ENCODE results near the gene GKN2.
"Not testable (repeated sequence)": the region's sequence is repeated elsewhere in the genome, so short reads cannot be mapped to it uniquely, and the experiment has no call there.

The GKN2 gene

DNA sequence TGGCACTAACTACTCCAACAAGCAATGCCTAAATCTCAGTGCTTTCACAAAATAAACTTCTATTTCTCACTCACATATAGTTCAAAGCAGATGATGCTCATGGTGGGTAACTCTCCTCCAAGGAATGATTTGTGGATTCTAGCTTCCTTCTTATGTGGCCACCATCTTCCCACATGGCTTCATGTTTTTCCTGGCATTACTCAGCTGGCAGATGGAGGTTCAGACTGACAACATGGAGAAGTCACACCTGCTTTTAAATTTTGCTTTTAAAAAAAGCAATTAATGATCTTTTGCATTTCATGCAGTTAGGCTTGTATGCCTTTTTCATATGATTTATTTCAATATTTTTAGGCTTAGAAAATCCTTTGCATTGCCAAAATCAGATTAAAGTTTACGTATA is 6.3 kb upstream of the GKN2 start:
- DNase-seq (ENCODE audit: low read depth) = no peak

DNA sequence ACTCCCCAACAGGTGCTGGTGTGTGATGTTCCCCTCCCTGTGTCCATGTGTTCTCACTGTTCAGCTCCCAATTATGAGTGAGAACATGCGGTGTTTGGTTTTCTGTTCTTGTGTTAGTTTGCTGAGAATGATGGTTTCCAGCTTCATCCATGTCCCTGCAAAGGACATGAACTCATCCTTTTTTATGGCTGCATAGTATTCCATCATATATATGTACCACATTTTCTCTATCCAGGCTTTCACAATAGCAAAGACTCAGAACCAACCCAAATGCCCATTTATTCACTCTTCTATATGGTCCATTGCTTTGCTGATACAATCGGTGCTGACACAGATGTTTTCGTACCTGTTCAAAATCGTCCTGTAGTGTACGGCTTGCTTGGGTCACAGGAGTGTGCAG is 2.7 kb upstream of the GKN2 start:
- not testable (repeated sequence) for DNase-seq (ENCODE audit: low read depth)

DNA sequence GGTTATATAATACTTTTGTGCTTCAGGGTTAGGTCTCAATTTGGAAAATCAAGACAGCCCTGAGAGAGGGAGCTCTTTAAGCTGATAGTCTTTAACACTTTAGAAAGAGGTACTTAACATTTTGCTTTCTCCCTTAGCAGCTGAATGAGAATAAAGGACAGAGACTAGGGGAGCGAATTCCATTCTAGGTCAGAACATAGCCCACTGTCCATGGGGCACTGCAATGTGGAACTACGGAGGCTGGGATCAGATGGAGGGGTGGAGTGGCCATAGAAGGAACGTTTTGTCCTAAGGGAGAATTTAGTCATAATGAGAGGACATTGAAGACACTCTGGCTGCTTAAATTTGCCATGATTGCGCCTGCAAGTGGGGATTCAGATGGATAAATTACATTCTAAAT is 794 bp downstream of the GKN2 start:
- no peak for DNase-seq (ENCODE audit: low read depth)

DNA sequence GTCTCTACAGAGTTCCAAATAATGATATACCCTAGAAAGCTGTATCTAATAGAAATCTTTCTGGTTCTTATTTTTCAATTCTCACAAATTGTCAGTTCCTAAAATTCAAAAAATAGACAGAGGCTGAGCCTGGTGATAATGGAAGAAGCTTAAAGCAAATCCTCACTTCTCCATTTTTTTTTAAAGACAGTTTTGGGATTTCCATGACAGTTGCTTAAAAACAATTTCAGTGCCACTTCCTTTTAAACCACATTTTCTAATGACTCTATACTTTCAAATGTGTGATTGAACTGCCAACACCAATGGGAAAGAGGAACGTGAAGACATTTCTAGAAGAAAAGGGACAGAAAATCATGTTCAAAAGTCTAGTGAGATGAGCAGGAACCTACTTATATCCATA is 4.0 kb downstream of the GKN2 start:
- no peak for DNase-seq (ENCODE audit: low read depth)

DNA sequence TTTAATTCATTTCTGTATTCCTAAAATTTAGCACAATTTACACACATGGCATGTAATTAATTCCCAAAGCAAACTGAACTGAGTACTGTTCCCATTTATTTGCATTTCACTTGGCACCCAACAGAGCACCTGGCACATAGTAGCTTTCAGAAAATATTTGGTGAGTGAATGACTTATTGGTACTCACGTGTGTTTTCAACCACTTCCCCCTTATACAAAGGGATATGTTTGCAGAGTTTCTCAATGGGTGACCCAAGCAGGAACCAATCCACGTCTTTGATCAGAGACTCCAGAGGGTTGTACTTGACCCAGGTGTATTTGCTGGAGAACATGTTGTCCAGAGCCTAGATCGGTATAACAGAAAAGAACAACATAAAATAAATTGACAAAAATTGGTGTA is 6.6 kb downstream of the GKN2 start:
- DNase-seq (ENCODE audit: low read depth) = no peak

DNA sequence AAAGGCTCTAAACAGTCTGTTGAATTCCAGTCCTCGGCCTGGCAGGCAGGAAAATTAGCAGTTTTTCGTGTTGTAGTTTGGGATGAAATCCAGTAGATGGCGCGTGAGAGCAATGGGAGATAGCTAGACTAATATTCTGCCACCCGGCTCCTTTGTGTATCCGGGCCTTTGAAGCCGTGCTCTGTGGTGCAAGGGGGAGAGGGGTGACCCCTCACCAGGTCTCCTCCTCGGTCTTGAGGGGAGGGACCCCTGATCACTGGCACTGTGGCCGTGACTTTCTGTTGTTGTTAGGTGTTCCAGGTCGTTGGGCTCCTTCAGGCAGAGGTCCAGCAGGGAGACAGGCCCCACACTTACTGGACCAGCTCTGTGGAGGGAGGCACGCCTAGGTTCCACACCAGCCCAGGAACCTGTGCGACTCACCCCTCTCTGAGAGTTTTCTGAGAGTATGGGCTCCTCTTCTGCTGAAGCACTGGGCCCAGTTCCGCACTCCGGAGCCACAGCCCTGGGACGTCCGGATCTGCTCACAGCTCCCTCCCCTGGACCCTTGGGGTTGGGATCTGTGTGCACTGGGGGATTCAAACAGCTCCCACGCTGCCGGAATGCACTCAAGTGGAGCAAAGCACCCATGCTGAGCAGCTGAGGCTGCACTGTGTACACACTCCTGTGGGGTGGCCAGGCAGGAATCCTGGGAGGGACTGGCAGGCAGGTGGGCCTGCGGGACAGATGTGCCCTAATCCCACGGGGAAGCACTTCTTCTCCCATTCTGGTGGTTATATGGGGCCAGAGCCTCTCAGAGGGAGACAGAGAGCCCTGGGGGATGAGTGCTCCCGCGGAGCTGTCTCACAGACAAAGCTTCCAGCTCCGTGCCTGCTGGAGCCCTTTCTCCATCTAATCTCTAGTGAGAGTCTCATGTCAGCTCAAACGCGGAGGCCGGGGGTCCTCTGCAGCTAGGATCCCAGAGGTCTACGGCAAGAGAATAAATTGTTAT is 8.8 kb downstream of the GKN2 start:
- peak; percentile 24 for DNase-seq (ENCODE audit: low read depth)

DNA sequence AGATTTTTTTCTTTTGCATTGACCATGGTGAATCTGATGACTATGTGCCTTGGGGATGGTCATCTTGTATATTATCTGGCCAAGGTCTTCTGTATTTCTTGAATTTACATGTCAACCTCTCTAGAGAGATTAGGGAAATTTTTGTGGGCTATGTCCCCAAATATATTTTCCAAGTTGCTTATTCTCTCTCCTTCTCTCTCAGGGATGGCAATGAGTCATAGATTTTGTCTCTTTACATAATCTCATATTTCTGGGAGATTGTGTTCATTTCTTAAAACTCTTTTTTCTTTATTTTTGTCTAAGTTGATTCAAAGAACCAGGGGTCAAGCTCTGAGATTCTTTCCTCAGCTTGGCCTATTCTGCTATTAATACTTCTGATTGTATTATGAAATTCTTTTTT is 9.9 kb downstream of the GKN2 start:
- no peak for DNase-seq (ENCODE audit: low read depth)

DNA sequence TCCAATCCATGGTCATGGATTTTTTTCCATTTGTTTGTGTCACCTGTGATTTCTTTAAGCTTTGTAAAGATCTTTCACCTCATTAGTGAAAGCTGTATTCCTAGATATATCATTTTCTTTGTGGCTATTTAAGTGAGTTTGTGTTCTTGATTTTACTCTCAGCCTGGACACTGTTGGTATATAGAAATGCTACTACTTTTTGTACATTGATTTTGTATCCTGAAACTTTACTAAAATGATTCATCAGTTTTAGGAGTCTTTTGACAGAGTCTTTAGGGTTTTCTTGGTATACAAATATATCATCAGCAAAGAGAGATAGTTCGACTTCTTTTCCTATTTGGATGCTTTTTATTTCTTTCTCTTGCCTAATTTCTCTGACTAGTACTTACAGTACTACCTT is 12.3 kb downstream of the GKN2 start:
- no peak for DNase-seq (ENCODE audit: low read depth)

DNA sequence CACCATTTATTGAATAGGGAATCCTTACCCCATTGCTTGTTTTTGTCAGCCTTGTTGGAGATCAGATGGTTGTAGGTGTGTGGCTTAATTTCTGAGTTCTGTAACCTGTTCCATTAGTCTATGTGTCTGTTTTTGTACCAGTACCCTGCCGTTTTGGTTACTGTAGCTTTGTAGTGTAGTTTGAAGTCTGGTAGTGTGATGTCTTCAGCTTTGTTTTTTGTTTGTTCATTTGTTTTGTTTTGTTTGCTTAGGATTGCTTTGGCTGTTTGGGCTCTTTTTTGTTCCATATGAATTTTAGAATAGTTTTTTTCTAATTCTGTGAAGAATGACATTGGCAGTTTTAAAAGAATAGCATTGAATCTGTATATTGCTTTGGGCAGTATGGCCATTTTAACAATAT is 12.7 kb downstream of the GKN2 start:
- DNase-seq (ENCODE audit: low read depth) = no peak

DNA sequence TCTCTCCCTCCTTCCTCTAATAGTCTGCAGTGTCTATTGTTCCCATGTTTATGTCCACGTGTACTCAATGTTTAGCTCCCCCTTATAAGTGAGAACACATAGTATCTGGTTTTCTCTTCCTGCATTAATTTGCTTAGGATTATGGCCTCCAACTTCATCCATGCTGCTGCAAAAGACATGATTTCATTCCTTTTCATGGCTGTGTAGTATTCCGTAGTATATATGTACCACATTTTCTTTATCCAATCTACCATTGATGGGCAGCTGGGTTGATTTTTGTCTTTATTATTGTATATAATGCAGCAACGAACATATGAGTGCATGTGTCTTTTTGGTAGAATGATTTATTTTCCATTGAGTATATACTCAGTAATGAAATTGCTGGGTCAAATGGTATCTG is 13.8 kb downstream of the GKN2 start:
- DNase-seq (ENCODE audit: low read depth) = no peak

DNA sequence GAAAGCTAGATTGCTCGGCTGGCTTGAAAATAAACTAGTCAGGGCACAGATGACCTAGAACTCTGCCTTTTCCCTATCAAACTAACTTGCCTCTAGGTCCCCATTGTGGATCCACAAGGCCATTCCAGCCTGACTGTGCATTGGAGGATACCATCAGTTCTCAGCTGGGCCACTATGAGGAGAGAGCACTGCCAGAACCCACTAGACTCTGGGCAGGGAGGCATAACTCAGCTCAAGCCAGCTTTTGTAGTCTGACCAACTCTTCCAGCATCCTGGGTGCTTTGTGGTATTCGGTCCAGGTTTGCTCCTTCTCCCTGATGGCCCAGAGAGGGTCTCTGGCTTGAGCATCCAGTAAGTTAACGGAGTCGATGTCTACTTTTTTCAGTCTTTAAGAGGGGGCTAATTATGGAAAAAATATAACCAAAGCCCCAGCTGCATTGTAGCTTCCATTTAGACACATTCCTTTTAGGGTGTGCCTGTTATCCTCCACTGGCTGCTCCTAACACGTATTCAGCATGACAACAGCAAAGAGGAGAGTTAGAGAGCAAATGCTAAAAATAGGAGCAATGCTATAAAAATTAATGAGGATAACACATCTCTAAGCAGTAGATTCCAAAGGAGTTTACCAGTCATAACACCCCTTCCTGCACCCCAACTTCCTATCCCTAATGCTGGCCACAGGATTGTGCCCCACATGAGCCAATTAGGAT is 15.2 kb downstream of the GKN2 start:
- DNase-seq (ENCODE audit: low read depth) = no peak

DNA sequence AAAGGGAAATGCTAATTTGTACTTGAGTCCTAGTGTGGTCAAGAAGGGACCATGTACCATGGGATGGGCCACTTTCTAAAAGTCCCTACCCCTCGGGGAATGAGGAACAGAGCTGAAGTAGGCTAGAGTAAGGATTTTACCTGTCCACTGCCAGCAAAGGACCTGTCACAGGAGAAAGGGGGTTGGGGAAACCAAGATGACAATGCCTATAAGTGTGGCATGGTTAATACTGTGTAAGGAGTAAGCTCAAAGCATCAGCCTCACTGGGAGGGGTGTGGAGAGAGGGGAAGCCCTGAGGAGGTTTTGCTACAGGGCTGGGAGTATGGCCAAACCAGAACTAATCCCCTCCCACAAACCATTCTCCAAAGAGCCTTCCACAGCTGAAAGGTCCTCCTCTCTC is 15.8 kb downstream of the GKN2 start:
- no peak for DNase-seq (ENCODE audit: low read depth)

DNA sequence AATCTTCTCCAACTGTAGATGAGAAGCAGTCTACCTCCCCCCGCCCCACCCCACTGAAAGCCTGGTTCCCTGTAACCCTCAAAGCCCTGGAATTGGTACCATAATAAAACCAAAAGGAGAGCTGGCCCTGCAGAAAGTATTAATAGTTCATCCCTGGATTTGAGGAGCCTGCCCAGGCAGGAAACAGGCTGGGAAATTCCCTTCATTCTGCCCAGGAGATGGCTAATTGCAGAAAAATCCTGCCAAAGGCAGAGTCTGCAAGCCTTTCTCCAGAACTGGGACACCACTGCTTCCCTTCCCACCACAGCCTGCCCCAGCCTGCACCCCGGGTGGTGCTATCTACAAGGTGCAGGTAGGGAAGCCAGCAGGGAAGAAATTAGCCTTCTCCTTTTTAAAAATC is 16.3 kb downstream of the GKN2 start:
- DNase-seq (ENCODE audit: low read depth) = no peak

DNA sequence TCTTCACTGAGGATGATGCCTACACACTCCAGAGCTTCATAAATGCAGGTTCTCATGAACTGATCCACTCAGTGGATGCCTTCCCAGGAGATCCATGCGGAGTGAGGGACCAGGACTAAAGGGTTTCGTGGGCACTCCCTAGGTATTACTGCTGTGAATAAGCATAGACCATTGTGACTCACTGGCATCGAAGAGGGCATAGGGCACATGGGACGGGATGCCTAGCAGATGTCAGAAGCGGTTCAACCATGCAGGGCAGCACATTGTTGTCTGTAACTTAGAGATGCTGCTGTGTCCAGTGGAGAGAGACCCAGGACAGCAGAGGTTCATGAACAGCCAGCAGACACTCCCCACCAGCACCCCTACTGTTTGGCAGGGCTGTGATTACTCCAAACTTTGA is 17.2 kb downstream of the GKN2 start:
- no peak for DNase-seq (ENCODE audit: low read depth)

DNA sequence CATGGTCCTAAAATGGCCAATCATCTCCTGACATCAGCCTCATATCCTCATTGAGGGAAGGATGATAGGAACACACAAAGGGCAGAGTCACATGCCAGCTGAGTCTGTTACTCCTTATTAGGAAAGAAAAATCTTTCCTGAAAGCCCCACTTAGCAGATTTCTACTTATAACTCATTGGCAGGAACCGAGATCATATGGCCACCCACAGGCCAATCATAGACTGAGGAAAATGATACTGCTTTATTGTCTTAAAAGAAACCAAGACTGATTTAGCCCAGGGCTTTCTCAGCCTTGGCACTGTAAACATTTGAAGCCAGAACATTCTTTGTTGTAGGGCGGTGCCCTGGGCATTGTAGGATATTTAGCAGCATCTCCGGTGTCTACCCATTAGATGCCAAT is 18.7 kb downstream of the GKN2 start:
- DNase-seq (ENCODE audit: low read depth) = no peak

DNA sequence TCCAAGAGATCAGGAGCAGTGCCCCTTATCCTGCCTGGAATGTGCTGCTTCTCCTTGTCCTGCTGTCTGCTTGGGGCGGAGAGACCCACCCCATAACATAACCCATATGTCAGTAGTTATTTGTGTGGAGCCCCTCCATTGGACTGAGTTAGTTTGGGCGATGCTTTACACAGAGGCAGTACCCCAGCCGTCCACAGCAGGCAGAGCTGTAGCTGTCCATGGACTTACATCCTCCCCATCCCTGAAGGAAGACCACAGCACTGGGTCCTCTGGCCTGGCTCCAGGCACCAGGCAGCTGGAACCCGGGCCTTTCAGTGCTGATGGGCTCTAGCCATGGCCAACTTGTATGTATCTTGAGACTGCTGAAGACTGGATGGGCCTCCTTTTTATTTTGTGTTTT is 20.3 kb downstream of the GKN2 start:
- DNase-seq (ENCODE audit: low read depth) = no peak

DNA sequence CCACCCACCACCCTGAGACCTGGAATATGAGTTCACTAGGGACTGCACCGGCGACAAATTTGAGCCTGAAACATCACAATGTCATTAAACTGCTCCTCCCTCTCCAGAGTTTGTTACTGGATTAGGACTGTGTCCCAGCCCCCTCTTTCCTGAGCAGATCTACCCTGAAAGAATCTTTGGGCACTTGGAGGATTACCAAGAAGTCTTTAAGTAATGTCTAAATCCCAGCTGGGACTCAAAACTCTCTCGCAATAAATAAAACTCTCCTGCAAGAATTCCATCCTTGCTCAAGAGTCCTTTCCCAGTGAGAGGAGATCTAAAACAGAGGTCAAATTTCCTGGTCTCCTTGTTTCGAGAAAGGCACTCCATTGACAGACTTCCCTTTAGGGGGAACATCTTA is 20.9 kb downstream of the GKN2 start:
- DNase-seq (ENCODE audit: low read depth) = no peak

DNA sequence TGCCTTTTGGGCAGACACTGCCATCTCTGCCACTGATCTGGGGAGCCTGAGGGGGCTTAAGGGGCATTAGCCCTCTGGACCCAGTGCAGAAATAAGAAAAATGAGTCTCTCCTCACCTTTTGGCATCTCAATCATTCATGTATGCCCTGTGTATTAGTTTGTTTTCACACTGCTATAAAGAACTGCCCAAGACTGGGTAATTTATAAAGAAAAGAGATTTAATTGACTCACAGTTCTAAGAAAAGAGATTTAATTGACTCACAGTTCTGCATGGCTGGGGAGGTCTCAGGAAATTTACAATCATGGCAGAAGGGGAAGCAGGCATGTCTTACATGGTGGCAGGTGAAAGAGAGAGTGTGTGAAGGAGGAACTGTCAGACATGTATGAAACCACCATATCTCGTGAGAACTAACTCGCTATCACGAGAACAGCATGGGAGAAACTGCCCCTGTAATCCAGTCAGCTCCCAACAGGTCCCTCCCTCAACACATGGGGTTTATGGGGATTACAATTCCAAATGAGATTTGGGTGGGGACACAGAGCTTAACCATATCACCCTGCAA is 21.5 kb downstream of the GKN2 start:
- DNase-seq (ENCODE audit: low read depth) = no peak

DNA sequence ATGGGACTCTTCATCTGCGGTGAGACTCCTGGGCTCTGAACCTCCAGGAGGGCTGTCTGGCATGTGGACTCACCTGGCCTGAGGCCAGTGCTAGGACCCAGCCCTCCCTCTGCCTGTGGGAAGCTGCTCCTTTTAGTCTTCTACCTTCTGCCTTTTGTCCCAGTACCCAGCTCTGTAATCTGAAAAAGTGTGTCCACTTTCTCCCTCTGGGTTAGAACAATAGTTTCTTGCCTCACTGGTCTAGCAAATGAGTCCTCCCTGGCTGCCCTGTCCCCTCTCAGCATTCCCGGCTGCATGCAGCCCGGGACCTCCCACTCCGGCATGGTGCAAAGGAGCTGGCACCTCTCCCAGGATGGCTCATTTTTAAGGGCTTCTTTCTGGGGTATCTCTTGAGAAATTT is 25.9 kb downstream of the GKN2 start:
- DNase-seq (ENCODE audit: low read depth) = no peak

DNA sequence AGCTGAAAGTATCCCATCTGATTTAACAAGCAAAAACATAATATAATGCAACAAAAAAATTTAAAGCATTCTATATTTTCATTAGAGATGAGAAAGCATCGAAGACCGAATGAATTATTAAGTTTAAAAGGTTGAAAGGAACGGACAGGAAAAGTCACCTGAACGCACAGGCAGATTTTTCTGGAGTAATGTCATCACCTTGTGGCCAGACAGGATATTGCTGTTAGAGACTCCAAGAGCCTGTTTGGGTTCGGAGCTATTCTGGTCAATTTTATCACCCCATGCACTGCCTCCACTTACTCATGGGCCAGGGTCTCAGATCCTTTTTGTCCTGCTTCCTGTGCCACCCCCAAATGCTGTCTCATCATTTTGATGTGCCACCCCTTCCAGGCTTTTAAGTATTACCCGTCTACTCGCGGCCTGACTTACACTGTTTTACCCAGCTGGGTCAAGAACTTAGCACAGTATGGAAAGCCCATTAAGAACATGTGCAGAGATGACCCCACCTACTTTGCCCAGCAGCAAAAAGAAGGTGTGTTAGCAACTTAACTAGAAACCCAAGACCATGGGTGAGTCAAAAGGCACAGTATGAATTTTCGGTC is 27.3 kb downstream of the GKN2 start:
- peak; percentile 9 for DNase-seq (ENCODE audit: low read depth)

DNA sequence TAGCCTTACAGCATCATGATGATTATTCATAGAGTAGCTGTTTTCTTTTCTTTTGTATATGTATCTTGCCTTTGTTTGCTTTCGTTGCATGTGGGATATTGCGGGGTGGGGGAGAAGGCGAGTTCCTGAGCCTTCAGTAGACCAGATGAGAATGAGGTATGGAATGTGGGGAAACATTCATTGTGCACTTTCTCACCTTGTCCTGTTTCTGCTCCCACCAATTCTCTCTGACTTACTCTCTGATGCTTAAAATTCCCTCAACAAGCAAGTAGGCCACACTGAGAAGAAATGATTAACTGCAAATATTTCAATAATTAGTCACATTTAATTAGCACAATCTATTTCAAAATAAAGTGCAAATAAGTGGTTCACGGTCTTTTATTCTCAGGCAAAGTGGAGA is 31.0 kb downstream of the GKN2 start:
- DNase-seq (ENCODE audit: low read depth) = no peak

DNA sequence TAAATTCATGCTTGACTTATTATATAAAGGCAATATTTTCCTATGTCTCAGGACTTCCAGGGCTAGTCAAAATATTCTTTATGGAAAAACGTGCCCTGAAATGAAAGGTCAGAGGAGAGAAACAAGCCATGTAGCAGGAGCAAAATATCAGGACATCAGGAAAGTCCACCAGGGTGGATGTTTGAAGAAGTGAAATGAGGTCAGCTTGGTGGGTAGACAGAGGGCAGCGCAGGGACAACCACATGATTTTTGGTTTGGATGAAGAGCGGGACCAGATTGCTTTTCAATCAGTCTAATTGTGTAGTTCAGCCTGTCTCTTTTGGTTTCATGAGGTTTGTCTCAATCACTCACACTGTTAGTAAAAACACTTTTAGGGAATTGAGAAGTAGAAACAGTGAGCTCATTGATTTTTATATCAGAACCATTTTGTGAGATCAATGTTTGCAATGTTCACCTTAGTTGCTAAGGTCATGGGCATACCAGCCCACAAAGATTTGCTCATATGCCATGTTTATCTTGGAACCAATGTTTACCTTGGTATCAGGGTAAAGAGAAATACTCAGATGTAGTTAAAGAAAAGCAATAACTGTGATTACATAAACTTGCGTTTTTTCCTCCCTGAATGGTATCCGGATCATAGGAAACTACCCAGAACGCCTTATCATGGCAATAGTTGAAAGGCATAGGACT is 32.1 kb downstream of the GKN2 start:
- no peak for DNase-seq (ENCODE audit: low read depth)
